Activated T-helper 2 cell treated with anti-CD3 and anti-CD28 coated beads, Interferon-gamma antibody, Interleukin-2, Interleukin-4, amounts not matched to agents 10 μg/mL and 5 μg/mL and 100 μg/mL, durations not matched to agents 14 hours and 24 hours and 36 hours (primary cell): Measurements from ENCODE around the gene LONP2. TPM values are rescaled to one million over a fixed set of nuclear protein-coding genes. Genes with fewer than 3 reads are reported as not detected.
"Not testable (repeated sequence)": the region's sequence is repeated elsewhere in the genome, so short reads cannot be mapped to it uniquely, and the experiment has no call there.

Source experiments
- DNase-seq: peaks from one replicate; pipeline ENCODE4 v3.0.0; 2021; ENCODE audit warnings: low spot score
- H3K27ac Mint-ChIP-seq: one replicate; pipeline ENCODE4 v1.8.0; 2021; ENCODE audit warnings: mixed read lengths
- H3K27me3 Mint-ChIP-seq: one replicate; pipeline ENCODE4 v1.8.0; 2021; ENCODE audit warnings: low read depth, mixed read lengths
- H3K36me3 Mint-ChIP-seq: one replicate; pipeline ENCODE4 v1.8.0; 2021; ENCODE audit warnings: low read depth, mixed read lengths
- H3K4me1 Mint-ChIP-seq: one replicate; pipeline ENCODE4 v1.8.0; 2021; ENCODE audit warnings: low read depth, mixed read lengths
- H3K4me3 Mint-ChIP-seq: one replicate; pipeline ENCODE4 v1.8.0; 2021; ENCODE audit warnings: low read depth, mild to moderate bottlenecking, moderate library complexity, mixed read lengths
- H3K9me3 Mint-ChIP-seq: one replicate; pipeline ENCODE4 v1.8.0; 2021; ENCODE audit warnings: mixed read lengths
- intact Hi-C: fragments of 100-400 bp; cut with micrococcal nuclease; formaldehyde crosslinking; loops from one replicate; pipeline ENCODE4 v1.15.1; 2023
- total RNA-seq: library from RNA; stranded (reverse); gene quantifications from 2 replicates; pipeline ENCODE4 v1.2.3, GENCODE V29; 2022

Gene LONP2
- total RNA-seq, 1 donor from 2014 or later = 54.2 TPM

- H3K4me1 Mint-ChIP-seq = peaks cover 33% of the 10 kb centered on the region
- H3K36me3 Mint-ChIP-seq, H3K27ac Mint-ChIP-seq, H3K4me3 Mint-ChIP-seq, intact Hi-C loops, DNase-seq, H3K9me3 Mint-ChIP-seq, H3K27me3 Mint-ChIP-seq: not testable (repeated sequence)
These were observed 126.7 kb downstream of the LONP2 start for GRCh38 chr16:48370668-48371392.

- no peaks in the 10 kb centered on the region for H3K27me3 Mint-ChIP-seq
- no peaks in the 10 kb centered on the region for H3K9me3 Mint-ChIP-seq
- H3K4me1 Mint-ChIP-seq = peaks cover 30% of the 10 kb centered on the region
- DNase-seq = no peak
- intact Hi-C loops = no loop called here
- H3K36me3 Mint-ChIP-seq = no peaks in the 10 kb centered on the region
- H3K27ac Mint-ChIP-seq = no peak overlapping the region
- no peak overlapping the region for H3K4me3 Mint-ChIP-seq
These were observed 127.3 kb downstream of the LONP2 start for GRCh38 chr16:48371393-48371780.

- Mint-ChIP-seq H3K27me3 (no peaks in the 10 kb centered on the region), H3K9me3 (no peaks in the 10 kb centered on the region), H3K4me1 (peaks cover 23% of the 10 kb centered on the region), H3K4me3 (no peak overlapping the region), H3K27ac (no peak overlapping the region), H3K36me3 (no peaks in the 10 kb centered on the region)
- no peak for DNase-seq
- intact Hi-C loops = no loop called here
These were observed 128.6 kb downstream of the LONP2 start for GRCh38 chr16:48372744-48373143.

DNA sequence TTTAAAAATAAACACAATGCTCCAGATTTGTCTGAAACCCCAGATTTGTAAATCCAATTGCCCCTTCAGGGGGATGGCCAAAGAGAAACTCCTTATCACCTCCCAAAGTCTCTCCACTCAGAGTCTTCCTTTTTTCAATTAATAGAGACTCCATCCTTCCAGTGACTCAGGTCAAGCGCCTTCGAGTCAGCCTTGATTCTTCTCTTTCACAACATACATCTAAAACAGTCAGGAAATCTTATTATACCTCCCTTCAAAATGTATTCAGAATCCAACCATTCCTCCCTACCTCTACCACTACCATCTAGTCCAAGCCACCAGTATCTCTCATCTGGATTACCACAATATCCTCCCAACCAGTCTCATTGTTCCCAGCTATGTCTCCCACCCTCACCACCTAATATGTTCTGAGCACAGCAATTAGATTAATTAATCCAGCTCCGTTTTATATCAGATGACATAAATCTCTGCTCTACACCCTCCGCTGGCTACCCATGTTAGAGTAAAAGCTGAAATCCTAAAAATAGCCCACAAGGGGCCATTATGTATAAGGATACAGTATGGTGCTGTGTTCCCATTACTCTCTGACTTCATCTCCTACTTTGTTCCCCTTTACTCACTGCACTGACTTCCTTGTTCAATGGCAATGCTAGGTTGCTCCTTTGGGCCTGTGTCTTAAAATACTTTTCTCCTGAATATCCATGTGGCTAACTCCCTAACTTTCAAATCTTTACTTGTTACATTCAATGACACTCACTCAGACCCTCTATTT, 129.3 kb downstream of the LONP2 start:
- H3K36me3 Mint-ChIP-seq = no peaks in the 10 kb centered on the region
- H3K27ac Mint-ChIP-seq = no peak overlapping the region
- no peak for DNase-seq
- H3K4me1 Mint-ChIP-seq = peaks cover 22% of the 10 kb centered on the region
- intact Hi-C loops = no loop called here
- no peaks in the 10 kb centered on the region for H3K9me3 Mint-ChIP-seq
- no peak overlapping the region for H3K4me3 Mint-ChIP-seq
- H3K27me3 Mint-ChIP-seq = no peaks in the 10 kb centered on the region

DNA sequence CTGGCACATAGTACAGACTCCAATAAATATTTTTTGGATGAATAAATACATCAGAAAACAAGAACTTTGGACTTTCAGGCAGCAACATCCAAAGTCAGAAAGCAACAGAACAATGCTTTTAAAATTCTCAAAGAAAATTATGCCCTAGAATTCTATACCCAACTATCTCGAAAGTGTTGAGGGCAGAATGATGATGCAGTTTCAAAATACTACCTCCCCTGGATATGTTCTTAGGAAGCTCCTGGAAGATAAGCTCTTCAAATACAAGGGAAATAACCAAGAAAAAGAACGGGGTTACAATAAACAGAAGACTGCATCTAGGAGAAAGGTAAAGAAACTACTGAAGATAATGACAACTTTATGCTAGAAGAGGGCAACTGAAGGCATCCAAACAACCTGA, 130.2 kb downstream of the LONP2 start:
- Mint-ChIP-seq H3K4me3 (no peak overlapping the region), H3K9me3 (no peaks in the 10 kb centered on the region), H3K27me3 (no peaks in the 10 kb centered on the region), H3K36me3 (no peaks in the 10 kb centered on the region), H3K27ac (no peak overlapping the region), H3K4me1 (peaks cover 27% of the 10 kb centered on the region)
- intact Hi-C loops = no loop called here
- no peak for DNase-seq

DNA sequence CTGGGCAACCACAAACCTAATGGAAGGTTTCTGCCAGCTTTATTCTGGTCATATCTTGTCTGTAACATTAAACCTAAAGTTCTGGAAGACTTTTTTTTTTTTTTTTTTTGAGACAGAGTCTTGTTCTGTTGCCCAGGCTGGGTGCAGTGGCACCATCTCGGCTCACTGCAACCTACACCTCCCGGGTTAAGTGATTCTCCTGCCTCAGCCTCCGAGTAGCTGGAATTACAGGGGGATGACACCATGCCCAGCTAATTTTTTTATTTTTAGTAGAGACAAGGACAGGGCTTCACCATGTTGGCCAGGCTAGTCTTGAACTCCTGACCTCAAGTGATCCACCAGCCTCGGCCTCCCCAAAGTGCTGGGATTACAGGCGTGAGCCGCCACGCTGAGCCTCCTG, 133.2 kb downstream of the LONP2 start:
- intact Hi-C loops, H3K27ac Mint-ChIP-seq, H3K36me3 Mint-ChIP-seq, H3K4me3 Mint-ChIP-seq, DNase-seq, H3K27me3 Mint-ChIP-seq, H3K9me3 Mint-ChIP-seq: not testable (repeated sequence)
- H3K4me1 Mint-ChIP-seq = peaks cover 32% of the 10 kb centered on the region

- DNase-seq = no peak
- Mint-ChIP-seq H3K27ac (no peak overlapping the region), H3K9me3 (no peaks in the 10 kb centered on the region), H3K4me3 (no peak overlapping the region), H3K4me1 (peaks cover 35% of the 10 kb centered on the region), H3K27me3 (no peaks in the 10 kb centered on the region), H3K36me3 (no peaks in the 10 kb centered on the region)
- intact Hi-C loops = no loop called here
These were observed 134.2 kb downstream of the LONP2 start for GRCh38 chr16:48378276-48378675.

- Mint-ChIP-seq H3K27ac (peak overlapping the region; percentile 28), H3K4me3 (no peak overlapping the region), H3K27me3 (no peaks in the 10 kb centered on the region), H3K36me3 (no peaks in the 10 kb centered on the region), H3K4me1 (peaks cover 41% of the 10 kb centered on the region), H3K9me3 (no peaks in the 10 kb centered on the region)
- no peak for DNase-seq
- intact Hi-C loops = no loop called here
These were observed 134.7 kb downstream of the LONP2 start for GRCh38 chr16:48378836-48379235.

DNA sequence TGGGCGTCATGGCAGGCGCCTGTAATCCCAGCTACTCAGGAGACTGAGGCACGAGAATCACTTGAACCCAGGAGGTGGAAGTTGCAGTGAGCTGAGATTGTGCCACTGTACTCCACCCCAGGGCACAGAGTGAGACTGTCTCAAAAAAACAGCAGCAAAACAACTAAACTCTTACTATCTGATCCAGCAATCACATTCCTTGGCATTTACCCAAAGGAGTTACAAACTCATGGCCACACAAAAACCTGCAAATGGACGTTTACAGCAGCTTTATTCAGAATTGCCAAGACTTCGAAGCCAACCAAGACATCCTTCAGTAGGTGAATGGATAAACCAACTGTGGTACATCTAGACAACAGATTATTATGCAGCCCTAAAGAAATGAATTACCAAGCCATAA, 137.1 kb downstream of the LONP2 start:
- Mint-ChIP-seq H3K4me1 (peaks cover 46% of the 10 kb centered on the region), H3K27ac (no peak overlapping the region), H3K36me3 (no peaks in the 10 kb centered on the region), H3K27me3 (no peaks in the 10 kb centered on the region), H3K9me3 (no peaks in the 10 kb centered on the region), H3K4me3 (no peak overlapping the region)
- no peak for DNase-seq
- intact Hi-C loops = loop anchor here (5.0 kb wide), 1 partner anchor 1554 kb away; no protein-coding TSS in a partner anchor

DNA sequence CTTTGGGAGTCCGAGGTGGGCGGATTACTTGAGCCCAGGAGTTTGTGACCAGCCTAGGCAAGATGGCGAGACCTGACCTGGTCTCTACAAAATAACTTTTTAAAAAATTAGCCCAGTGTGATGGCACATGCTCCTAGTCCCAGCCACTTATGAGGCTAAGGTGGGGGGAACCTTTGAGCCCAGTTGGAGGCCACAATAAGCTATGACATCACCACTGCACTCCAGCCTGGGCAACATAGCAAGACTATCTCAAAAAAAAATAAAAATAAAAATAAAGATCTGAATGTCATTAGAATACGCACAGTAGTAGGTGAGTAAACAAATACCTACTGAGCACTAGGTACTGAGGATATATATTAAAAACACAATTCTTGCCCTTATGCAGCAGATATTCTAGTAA, 138.0 kb downstream of the LONP2 start:
- no peaks in the 10 kb centered on the region for H3K9me3 Mint-ChIP-seq
- H3K27ac Mint-ChIP-seq = no peak overlapping the region
- H3K4me3 Mint-ChIP-seq = no peak overlapping the region
- no peak for DNase-seq
- no peaks in the 10 kb centered on the region for H3K27me3 Mint-ChIP-seq
- intact Hi-C loops = loop anchor here (5.0 kb wide), 1 partner anchor 1555 kb away; no protein-coding TSS in a partner anchor
- no peaks in the 10 kb centered on the region for H3K36me3 Mint-ChIP-seq
- peaks cover 41% of the 10 kb centered on the region for H3K4me1 Mint-ChIP-seq

DNA sequence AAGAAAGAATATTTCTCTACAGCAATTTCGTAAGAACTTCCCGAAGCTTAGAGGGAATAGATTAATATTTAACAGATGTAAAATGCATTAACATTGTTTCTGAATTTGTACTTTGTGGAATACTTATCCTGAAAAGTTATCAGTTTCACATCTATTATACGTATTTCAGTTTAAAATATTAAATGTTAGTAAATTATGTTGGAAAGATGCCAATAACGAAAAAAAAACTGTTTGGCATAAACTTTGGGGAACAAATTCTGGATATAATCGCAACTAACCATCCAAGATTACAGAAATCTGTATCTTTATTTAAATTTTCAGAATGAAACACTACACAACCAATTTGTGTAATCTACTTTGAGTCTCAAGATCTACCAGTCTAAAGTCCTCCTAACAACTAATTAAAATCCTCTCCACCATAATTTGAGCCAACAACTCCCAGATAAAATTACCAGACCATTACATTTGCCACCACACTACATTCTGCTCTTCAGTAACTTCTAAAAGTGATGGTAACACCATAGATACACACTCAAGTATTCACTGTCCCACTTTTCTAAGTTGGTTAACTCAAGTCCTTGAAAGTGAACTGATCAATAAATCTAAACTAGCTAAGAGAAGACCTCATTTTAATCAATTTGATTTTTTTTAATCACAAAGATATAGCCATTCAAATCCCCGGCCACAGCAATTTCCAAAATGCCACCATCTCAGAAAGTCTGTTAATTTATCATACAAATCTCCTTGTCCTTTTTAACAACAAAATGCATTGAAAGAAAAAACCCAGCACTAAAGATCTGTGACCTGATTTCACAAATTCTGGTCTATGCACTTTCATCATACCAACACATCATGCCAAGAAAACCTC, 139.1 kb downstream of the LONP2 start:
- H3K27me3 Mint-ChIP-seq = no peaks in the 10 kb centered on the region
- no peaks in the 10 kb centered on the region for H3K36me3 Mint-ChIP-seq
- peaks cover 41% of the 10 kb centered on the region for H3K4me1 Mint-ChIP-seq
- H3K4me3 Mint-ChIP-seq = peak overlapping the region; percentile 94
- no peaks in the 10 kb centered on the region for H3K9me3 Mint-ChIP-seq
- peak overlapping the region; percentile 88 for H3K27ac Mint-ChIP-seq
- DNase-seq = no peak
- intact Hi-C loops = loop anchor here (1.0 to 5.0 kb wide), 2 partner anchors 17 to 1556 kb away; no protein-coding TSS in a partner anchor

DNA sequence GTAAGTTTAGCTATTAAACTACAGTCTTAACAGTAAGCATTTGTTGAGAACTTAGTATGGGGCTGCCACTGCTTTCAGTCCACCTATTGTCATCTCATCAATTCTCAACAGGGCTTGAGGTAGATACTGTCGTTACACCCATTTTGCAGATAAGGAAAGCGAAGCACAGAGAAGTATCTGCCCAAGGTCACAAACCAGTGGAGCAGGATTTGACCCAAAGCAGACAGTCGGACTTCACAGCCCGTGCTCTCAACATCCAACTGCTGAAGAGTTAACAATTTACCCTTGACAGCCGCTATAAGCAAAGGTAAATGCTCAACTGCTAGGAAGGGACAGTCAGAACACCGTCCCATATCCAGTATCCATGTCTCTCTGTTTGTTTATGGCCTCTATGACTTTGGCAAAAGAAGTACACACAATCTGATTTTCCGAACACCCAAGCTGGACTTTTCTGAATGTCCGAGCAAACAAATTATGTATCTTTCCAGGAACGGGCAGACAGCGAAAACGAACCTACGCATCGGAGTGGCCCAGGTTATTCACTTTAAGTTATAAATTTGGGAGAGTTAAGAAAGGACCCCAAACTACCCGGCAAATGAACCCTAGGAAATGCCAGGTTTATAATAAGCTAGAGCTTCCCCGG, 139.9 kb downstream of the LONP2 start:
- DNase-seq = no peak
- Mint-ChIP-seq H3K9me3 (no peaks in the 10 kb centered on the region), H3K4me1 (peaks cover 34% of the 10 kb centered on the region), H3K4me3 (peak overlapping the region; percentile 94), H3K36me3 (no peaks in the 10 kb centered on the region), H3K27me3 (no peaks in the 10 kb centered on the region), H3K27ac (peak overlapping the region; percentile 88)
- intact Hi-C loops = loop anchor here (1.0 to 5.0 kb wide), 3 partner anchors 18 to 1557 kb away; no protein-coding TSS in a partner anchor
